Measurements from ENCODE around the gene KHSRP.

- TF ChIP-seq CTCF (IDR thresholded peaks at IDR 0.05) (no peak), ZFX (IDR thresholded peaks at IDR 0.05; ENCODE audit: borderline replicate concordance) (no peak)
Measured at GRCh38 chr19:6443986-6444385, 19.4 kb upstream of the KHSRP start.
